HG03520 (cell line): ENCODE results near the gene ELFN2.
"Not testable (repeated sequence)": the region's sequence is repeated elsewhere in the genome, so short reads cannot be mapped to it uniquely, and the experiment has no call there.

Experiments
- ATAC-seq: cut with Tn5 transposase; IDR thresholded peaks from one replicate; pipeline ENCODE4 v1.9.1; 2021; ENCODE audit warnings: mild to moderate bottlenecking, moderate library complexity; ENCODE audit not compliant: unreplicated experiment

Gene ELFN2

GRCh38 chr22:37412495-37413250 is 14.6 kb downstream of the ELFN2 start:
- no peak for ATAC-seq

GRCh38 chr22:37411655-37412054 is 15.6 kb downstream of the ELFN2 start:
- no peak for ATAC-seq

DNA sequence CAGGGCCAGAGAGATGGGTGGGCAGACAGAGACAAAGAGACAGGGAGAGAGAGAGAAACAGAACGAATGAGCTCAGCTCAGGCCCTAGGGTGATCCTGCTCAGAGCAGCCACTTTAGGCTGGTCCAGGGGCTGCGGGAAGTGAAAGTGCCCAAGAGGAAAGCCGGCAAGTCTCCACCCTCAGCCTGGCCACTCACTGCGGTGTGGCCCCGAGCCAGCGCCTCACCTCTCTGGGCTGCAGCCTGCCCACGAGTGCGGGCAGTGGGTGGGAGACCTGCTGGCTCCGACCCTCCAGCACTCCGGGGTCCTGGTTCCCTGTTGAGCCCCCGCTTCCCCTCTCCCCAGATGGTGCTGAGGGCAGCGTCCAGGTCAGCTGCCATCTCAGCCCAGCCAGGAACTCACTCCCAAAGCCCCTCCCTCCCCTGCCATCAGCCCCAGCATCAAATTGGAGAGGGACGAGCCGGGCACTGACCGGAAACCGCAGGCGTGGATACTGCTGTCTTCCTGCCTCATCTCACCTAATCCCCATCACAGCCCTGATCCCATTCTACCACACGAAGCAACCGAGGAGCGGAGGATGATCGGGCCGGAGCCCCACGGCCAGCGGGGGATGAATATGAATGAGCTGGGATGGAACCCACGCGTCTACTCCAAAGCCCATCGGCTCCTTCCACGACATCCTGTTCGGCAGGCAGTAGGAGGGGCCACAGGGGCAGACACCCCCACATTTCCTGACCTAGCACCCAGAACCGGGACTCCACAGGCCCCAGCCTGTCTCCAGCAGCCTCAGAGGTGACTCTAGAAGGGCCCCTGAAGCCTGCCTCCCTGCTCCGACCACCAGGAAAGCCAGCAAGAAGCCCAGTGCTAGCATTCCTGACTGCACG is 16.9 kb downstream of the ELFN2 start:
- ATAC-seq = no peak

- no peak for ATAC-seq
These were observed 17.7 kb downstream of the ELFN2 start for GRCh38 chr22:37409459-37410050.

GRCh38 chr22:37409031-37409430 is 18.2 kb downstream of the ELFN2 start:
- ATAC-seq = no peak

GRCh38 chr22:37407856-37408255 is 19.4 kb downstream of the ELFN2 start:
- ATAC-seq = no peak

DNA sequence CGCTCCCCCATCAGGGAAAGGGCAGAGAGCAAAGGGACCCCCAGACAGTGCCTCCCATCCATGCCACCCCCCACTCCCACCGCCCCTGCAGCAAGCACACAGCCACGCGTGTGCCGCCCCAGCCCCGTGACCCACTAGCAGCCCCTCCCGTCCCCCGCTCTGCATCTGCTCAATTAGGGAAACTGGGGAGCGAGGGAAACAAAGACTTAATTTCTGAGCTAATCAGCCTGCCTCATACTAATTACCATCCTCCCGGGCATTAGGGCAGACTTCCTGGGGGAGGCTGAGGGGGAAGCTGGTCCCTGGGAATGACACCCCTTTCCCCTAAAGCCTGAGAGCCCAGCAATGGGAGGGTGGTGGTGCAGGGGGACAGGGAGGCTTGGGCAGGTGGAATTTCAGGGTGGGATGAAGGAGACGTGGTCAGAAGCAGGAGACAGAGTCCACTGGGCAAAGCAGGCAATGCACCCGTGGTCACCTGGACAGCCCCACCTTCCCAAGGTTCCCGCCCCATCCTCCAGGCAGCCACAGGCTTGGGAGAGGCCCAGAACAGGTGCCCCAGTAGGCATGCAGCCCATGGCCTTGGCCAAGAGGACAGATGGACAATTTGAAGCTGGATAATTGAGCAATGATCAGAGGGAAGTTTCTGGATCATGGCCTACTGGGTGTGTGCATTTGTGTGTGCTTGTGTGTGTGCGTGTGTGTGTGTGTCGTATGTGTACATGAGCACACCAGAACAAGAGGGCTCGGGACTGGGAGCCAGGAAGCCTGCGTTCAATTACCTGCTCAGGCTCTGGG is 20.6 kb downstream of the ELFN2 start:
- ATAC-seq = no peak

DNA sequence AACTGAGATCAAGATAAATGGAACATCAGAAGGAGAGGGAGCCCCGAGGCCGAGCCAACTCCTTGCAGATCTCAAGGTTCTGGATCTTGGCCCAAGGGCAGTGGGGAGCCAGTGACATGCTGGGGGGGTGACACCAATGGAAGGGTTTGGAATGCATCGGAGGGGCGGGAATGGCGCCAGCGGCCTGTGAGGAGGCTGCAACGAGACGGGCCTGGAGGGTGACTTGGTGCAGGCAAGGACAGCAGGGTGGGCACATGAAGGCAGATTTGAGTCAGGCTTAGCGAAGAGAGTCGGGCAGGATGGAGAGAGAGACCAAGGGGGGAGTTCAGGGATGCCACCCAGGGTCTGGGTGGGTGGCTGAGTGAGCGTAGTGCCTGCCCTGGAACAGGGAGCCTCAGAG is 23.2 kb downstream of the ELFN2 start:
- ATAC-seq = no peak

- ATAC-seq = no peak
These were observed 23.9 kb downstream of the ELFN2 start for GRCh38 chr22:37403267-37403960.

- no peak for ATAC-seq
These were observed 25.1 kb downstream of the ELFN2 start for GRCh38 chr22:37402184-37402506.

DNA sequence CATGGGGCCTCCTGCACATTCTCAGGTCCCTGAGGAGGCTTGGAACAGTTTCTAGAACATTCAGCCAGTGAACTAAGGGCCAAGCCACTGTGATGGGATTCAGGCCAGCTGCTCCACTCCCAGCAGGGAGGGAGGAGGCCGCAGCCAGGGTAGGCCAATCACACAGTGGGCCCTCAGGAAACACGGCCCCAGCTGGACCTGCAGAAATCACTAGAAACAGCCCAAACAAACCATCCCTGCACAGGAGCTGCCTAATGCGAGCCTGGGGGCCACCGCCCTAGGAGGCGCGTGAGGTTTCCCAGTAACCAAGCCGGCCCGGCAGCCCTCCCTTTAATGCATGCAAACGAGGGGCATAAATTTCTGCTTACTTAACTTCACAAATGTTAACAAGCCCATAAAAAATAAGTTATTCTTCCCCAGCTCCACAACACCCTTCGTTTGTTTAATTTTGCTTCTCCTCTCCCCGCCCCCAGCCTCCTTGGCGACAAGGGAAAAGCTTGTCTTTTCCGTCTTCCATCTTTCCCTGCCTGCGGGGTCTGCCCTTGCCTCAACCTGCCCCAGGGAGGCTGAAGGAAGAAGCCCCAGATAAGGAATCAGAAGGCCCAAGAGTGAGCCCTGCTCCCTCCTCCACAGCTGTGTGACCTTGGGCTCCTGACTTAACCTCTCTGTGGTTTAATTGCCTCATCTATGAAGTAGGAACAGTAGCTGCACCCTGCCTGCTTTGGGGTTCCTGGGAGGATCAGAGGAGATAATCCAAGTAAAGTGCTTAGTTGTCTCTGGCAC is 25.7 kb downstream of the ELFN2 start:
- ATAC-seq = no peak

DNA sequence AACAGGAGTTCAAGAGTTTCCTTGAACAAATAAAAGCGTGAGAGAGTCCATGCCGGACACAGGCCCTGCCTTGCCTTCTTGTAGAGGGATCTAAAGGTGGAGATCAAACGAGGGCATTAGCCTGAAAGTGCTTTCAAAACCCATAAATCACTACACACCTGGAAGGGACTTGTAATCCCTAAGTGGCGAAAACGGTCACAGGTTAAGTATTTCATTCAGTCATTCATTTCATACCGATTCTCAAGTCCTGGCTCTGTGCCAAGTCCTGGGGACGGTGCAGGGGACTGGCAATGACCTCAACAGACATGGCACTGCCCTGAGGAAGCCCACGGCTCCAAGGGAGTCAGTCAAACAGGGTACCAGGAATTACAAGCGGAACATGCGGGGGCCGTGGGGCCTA is 26.6 kb downstream of the ELFN2 start:
- ATAC-seq = no peak

- ATAC-seq = not testable (repeated sequence)
These were observed 27.8 kb downstream of the ELFN2 start for GRCh38 chr22:37399457-37399856.

GRCh38 chr22:37397226-37397625 is 30.1 kb downstream of the ELFN2 start:
- ATAC-seq = no peak

DNA sequence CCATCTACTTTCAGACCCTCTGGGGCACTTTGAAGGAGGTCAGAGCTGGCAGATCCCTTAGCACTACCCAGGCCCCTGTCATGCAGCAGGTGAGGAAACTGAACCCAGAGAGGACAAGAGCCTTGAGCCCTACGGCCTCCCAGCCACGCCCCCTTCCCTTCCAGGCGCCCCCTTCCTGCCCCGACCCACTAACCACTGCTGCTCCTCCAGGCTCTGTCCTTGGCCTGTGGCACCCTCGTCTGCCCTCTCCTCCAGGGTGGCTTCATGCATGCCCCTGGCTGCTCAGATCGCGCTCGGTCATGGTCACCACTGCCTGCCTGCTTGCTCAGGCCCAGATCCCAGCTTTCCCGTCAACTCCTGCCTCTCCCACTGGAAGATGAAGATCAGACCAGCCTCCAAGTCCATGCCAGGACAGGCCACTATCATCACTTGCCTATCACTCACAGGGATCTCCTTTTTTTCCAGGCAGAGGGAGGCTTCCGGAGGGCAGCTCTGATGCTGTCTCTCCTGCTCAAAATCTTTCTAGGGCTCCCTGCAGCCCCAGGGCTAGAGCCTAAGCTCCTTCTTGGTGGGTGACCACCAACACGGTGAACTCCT is 30.7 kb downstream of the ELFN2 start:
- ATAC-seq = no peak

DNA sequence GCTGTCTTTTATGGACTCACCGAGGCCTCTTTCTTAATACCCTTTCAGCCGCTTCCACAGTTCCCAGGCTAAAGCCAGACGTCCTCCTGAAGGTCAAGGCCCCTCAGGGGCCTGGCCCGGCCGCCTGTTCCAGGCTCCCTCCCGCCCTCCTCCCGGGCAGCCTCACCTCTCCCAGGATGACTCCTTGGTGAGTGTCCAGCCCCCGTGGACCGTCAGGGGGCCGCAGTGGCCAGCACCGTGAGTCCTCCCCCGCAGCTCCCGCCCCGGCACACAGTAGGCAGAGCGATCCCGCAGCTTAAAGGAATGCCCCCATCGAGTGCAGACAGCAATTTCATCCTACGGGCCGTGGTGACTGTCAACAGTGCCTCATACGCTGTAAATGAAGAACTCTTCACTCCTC is 32.9 kb downstream of the ELFN2 start:
- ATAC-seq = no peak

DNA sequence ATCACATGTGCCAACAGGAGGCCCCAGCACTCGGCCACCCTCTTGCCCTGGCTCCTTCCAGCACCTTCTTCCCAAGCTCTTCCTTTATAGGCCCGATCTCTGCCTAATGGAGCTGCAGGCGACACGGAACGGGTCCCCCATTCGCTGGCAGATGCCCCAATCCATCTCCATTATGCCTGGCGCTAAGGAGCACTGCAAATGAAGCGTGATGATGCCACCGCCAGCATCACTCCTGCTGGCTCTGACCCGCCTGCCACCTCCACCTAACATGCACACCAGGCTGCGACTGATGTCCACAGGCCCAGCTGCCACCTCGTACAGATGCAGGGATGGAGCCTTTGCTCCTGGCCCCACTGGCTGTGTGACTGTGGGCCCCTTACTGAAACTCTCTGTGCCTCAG is 33.5 kb downstream of the ELFN2 start:
- ATAC-seq = no peak

- no peak for ATAC-seq
These were observed 34.5 kb downstream of the ELFN2 start for GRCh38 chr22:37392721-37393328.

DNA sequence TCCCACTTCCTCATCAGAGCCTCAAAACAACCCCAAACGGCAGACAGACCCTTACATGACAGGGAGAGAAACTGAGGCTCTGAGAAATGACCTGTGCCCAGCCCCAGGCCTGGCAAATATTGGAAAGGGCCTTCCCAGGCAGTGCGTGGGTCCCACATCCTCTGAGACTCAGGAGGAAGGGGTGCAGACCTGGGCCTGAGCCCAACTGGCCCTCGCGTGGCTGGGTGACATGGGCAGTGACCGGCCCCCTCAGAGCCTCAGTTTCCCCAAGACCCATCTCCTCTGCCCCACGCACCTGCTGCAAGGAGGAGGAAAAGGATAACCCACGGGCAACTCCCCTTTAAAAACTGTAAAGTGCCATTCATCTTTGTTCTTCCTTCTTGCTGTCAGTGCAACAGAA is 35.6 kb downstream of the ELFN2 start:
- no peak for ATAC-seq
